Natural killer cell (primary cell): ENCODE measurements around the gene ATP2B2. TPM values are rescaled to one million over a fixed set of nuclear protein-coding genes. Genes with fewer than 3 reads are reported as not detected.

Source experiments
- ATAC-seq, 3 donors: fragments of 150-1000 bp in 2 of 3; fragments of 200-7000 bp in 1 of 3; cut with Tn5 transposase; 1 replicate in 1 of 3; 2 replicates in 2 of 3; pipeline ENCODE4 v1.10.0; 2021; ENCODE audit warnings: mild to moderate bottlenecking in 2 of 3, moderate library complexity in 2 of 3
- DNase-seq, 2 donors: peaks; one replicate each; pipeline versions ENCODE4 v3.0.0 to v3.0.0-alpha.2; 2013 to 2021; ENCODE audit warnings: mixed read lengths in 1 of 2
- H3K27ac ChIP-seq: one replicate; pipeline ENCODE4 v1.5.1; 2013; ENCODE audit warnings: mild to moderate bottlenecking, low read length
- H3K27me3 ChIP-seq: one replicate; pipeline ENCODE4 v1.6.1; 2013; ENCODE audit warnings: low read length; ENCODE audit not compliant: control insufficient read depth, insufficient read depth
- H3K36me3 ChIP-seq: one replicate; pipeline ENCODE4 v1.6.1; 2013; ENCODE audit warnings: low read length; ENCODE audit not compliant: control insufficient read depth, insufficient read depth
- H3K4me1 ChIP-seq: one replicate; pipeline ENCODE4 v1.6.1; 2013; ENCODE audit warnings: low read length; ENCODE audit not compliant: control insufficient read depth, insufficient read depth
- H3K4me3 ChIP-seq: one replicate; pipeline ENCODE4 v1.5.1; 2013; ENCODE audit warnings: low read length
- H3K9me3 ChIP-seq: one replicate; pipeline ENCODE4 v1.6.1; 2013; ENCODE audit warnings: low read length; ENCODE audit not compliant: control insufficient read depth, insufficient read depth
- H3K27ac Mint-ChIP-seq, 2 donors: one replicate each; pipeline ENCODE4 v1.8.0; 2022; ENCODE audit warnings: mild to moderate bottlenecking in 2 of 2, mixed read lengths in 2 of 2, moderate library complexity in 1 of 2
- H3K27me3 Mint-ChIP-seq, 2 donors: one replicate each; pipeline ENCODE4 v1.8.0; 2022; ENCODE audit warnings: low read depth in 2 of 2, mixed read lengths in 2 of 2
- H3K36me3 Mint-ChIP-seq: one replicate; pipeline ENCODE4 v1.8.0; 2022; ENCODE audit warnings: mixed read lengths
- H3K4me1 Mint-ChIP-seq, 2 donors: one replicate each; pipeline ENCODE4 v1.8.0; 2022; ENCODE audit warnings: mixed read lengths in 2 of 2
- H3K4me3 Mint-ChIP-seq: one replicate; pipeline ENCODE4 v1.8.0; 2022; ENCODE audit warnings: mild to moderate bottlenecking, moderate library complexity, mixed read lengths
- H3K9me3 Mint-ChIP-seq, 2 donors: one replicate each; pipeline ENCODE4 v1.8.0; 2022; ENCODE audit warnings: mixed read lengths in 2 of 2
- CTCF ChIP-seq: fragments of 200-600 bp; IDR thresholded peaks from one replicate; pipeline ENCODE4 v1.8.0; 2022; ENCODE audit warnings: antibody characterized with exemption
- WGBS: methylation state at CpG from one replicate; pipeline ENCODE4 v1.1.7; 2013; ENCODE audit warnings: missing lambda C conversion rate; ENCODE audit not compliant: insufficient coverage; 5-methylcytosine and 5-hydroxymethylcytosine counted together
- intact Hi-C: fragments of 100-400 bp; cut with micrococcal nuclease; formaldehyde crosslinking; loops from one replicate; pipeline ENCODE4 v1.14.2; 2022
- total RNA-seq, 4 donors: library from RNA; stranded (reverse); fragments of 120-200 nt in 1 of 4; gene quantifications; one replicate each; pipeline versions ENCODE4 v1.2.3 to v1.2.4, GENCODE V29; 2013 to 2022

Gene ATP2B2
- total RNA-seq, 3 donors from 2014 or later (not counting 1 experiment from before 2014, with no cell fraction given) = not detected

GRCh38 chr3:10506696-10507095 lies 1.3 kb upstream of the ATP2B2 start:
- H3K9me3 ChIP-seq = no peaks in the 10 kb centered on the region
- H3K27ac Mint-ChIP-seq = no peak overlapping the region
- 94% methylated on average over 14 of the region's 14 CpGs for WGBS
- no peak for ATAC-seq
- H3K27me3 Mint-ChIP-seq = peaks cover 6 to 16% of the 10 kb centered on the region in 2 donors
- no peaks in the 10 kb centered on the region for H3K4me1 Mint-ChIP-seq
- no peaks in the 10 kb centered on the region for H3K36me3 ChIP-seq
- DNase-seq = no peak
- H3K27me3 ChIP-seq = peaks cover 13% of the 10 kb centered on the region
- H3K4me1 ChIP-seq = peaks cover 7% of the 10 kb centered on the region
- no peaks in the 10 kb centered on the region for H3K36me3 Mint-ChIP-seq
- H3K4me3 ChIP-seq = no peak overlapping the region
- H3K9me3 Mint-ChIP-seq = no peaks in the 10 kb centered on the region
- no peak for TF ChIP-seq CTCF
- H3K4me3 Mint-ChIP-seq = no peak overlapping the region
- intact Hi-C loops = no loop called here
- H3K27ac ChIP-seq = no peak overlapping the region

GRCh38 chr3:10505791-10506585 lies 602 bp upstream of the ATP2B2 start:
- intact Hi-C loops = no loop called here

GRCh38 chr3:10504171-10505049 lies 976 bp downstream of the ATP2B2 start:
- H3K9me3 ChIP-seq = no peaks in the 10 kb centered on the region
- no peaks in the 10 kb centered on the region for H3K36me3 ChIP-seq
- WGBS = 73% methylated on average over 25 of the region's 25 CpGs
- Mint-ChIP-seq H3K36me3 (no peaks in the 10 kb centered on the region), H3K4me3 (no peak overlapping the region), H3K4me1 (no peaks in the 10 kb centered on the region), H3K27me3 (peaks cover 6 to 16% of the 10 kb centered on the region in 2 donors), H3K27ac (no peak overlapping the region), H3K9me3 (no peaks in the 10 kb centered on the region)
- H3K27me3 ChIP-seq = peaks cover 13% of the 10 kb centered on the region
- ATAC-seq (no peak), DNase-seq (no peak)
- no peak for TF ChIP-seq CTCF
- no peak overlapping the region for H3K27ac ChIP-seq
- no peak overlapping the region for H3K4me3 ChIP-seq
- H3K4me1 ChIP-seq = peaks cover 7% of the 10 kb centered on the region
- intact Hi-C loops = no loop called here

More at GRCh38 chr3:10505791-10506585, 602 bp upstream of the ATP2B2 start:
- WGBS = 47% methylated on average over 21 of the region's 22 CpGs
- no peak overlapping the region for H3K27ac Mint-ChIP-seq
- H3K27me3 Mint-ChIP-seq = peaks cover 6 to 16% of the 10 kb centered on the region in 2 donors
- H3K36me3 Mint-ChIP-seq = no peaks in the 10 kb centered on the region
- Histone ChIP-seq H3K4me1 (peaks cover 7% of the 10 kb centered on the region), H3K9me3 (no peaks in the 10 kb centered on the region), H3K27ac (no peak overlapping the region), H3K36me3 (no peaks in the 10 kb centered on the region), H3K4me3 (no peak overlapping the region), H3K27me3 (peaks cover 13% of the 10 kb centered on the region)
- no peaks in the 10 kb centered on the region for H3K9me3 Mint-ChIP-seq
- ATAC-seq = no peak
- no peak for TF ChIP-seq CTCF
- H3K4me3 Mint-ChIP-seq = peak overlapping the region; percentile 21
- DNase-seq = no peak
- H3K4me1 Mint-ChIP-seq = no peaks in the 10 kb centered on the region
